HG03095 (cell line): ENCODE data around the gene FNDC5.
A peak's percentile ranks its signal among the peaks of the same experiment; 100 is the strongest.

Experiments
- ATAC-seq: cut with Tn5 transposase; IDR thresholded peaks from one replicate; pipeline ENCODE4 v1.9.1; 2021; ENCODE audit warnings: moderate library complexity; ENCODE audit not compliant: unreplicated experiment

The FNDC5 gene

DNA sequence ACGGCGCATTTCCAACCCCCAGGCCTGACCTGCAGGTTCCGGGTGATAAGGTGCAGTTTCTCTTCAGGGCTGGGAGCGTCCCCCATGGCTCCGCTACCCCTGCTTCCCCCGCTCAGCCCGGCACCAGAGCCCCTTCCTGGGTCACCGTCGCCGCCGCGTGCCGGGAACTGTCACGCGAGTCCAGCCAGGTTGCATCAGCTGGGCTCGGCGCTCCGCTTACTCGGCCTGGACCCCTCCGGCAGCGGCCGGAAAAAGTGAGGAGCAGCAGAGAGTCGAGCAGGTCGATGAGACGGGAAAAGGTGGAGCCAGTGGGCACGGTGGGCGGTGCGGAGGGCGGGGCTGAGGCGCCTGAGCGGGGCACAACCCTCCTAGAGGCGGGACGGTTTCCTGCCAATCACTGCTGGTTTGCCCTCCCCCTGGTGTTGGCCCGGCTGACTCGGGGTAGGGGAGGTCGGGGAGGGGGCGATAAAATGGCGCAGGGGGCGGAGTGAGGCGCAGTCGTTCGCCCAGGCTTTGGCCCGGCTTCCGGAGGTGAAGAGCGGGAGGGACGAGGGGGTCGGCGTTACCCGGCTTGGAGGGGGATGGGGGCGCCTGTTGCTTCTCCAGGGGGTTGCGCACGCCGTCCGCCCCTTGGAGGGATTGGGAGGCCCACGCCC is 53.4 kb downstream of the FNDC5 start, which contains the start of the genes S100PBP and YARS1:
S100PBP (plus strand) TSS at position 495 of the 656 bp plus-strand sequence. CDS start 8,447 bp downstream, outside the sequence.
YARS1 (minus strand) TSS at position 200 of the 656 bp plus-strand sequence; CDS start at position 86, 114 bp downstream.
- ATAC-seq: peak; percentile 76

DNA sequence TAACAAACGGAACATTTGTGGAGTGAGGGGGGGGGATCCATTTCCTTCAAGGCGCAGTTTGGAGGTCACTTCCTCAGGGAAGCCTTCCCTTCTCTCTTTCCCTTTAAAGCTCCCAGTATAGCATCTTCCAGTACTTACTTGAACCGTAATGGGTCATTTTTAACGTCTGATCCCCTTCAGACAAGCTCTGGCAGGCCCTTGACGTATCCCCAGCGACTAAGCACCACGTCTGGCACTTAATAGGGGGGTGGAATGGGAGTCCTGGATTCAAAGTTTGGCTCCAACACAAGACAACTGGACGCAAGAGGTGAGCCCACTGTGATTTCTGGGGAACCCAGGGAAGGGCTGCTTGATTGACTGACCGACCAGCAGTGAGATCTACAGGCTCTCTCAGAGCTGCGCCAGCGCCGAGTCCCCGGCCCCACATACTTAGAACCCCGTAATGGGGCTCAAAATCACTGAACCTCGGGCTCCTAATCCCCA is 54.0 kb downstream of the FNDC5 start:
- no peak for ATAC-seq

DNA sequence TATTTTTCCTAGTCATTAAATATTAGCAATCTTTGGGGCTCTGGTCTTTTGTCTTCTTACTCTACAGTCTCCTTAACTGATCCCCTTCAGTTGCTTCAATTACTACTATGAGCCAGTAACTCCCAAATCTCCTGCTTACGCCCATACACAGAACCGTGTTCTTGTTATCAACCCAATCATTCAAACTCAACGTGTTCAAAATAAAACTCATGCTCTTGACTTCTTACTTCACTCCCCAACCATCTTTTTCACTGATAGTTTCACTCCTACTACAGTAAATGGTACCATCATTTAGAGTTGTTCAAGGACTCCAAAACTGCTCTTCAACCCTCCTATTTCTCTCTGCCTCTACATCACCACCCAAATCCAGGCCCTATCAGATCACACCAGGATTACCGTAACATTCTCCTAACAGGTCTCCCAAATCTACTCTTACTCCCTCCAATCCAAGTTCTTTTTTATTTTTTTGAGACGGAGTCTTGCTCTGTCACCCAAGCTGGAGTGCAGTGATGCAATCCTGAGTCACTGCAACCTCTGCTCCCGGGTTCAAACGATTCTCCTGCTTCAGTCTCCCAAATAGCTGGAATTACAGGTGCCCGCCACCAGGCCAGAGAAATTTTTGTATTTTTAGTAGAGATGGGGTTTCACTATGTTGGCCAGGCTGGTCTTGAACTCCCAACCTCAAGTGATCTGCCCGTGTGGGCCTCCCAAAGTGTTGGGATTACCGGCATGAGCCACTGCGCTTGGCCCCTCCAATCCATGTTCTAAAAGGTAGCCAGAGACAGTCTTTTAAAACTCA is 56.6 kb downstream of the FNDC5 start:
- ATAC-seq: no peak
